ENCODE results near the gene TOMM22.
A peak's percentile ranks its signal among the peaks of the same experiment; 100 is the strongest.
"Not testable (repeated sequence)": the region's sequence is repeated elsewhere in the genome, so short reads cannot be mapped to it uniquely, and the experiment has no call there.

The TOMM22 gene

DNA sequence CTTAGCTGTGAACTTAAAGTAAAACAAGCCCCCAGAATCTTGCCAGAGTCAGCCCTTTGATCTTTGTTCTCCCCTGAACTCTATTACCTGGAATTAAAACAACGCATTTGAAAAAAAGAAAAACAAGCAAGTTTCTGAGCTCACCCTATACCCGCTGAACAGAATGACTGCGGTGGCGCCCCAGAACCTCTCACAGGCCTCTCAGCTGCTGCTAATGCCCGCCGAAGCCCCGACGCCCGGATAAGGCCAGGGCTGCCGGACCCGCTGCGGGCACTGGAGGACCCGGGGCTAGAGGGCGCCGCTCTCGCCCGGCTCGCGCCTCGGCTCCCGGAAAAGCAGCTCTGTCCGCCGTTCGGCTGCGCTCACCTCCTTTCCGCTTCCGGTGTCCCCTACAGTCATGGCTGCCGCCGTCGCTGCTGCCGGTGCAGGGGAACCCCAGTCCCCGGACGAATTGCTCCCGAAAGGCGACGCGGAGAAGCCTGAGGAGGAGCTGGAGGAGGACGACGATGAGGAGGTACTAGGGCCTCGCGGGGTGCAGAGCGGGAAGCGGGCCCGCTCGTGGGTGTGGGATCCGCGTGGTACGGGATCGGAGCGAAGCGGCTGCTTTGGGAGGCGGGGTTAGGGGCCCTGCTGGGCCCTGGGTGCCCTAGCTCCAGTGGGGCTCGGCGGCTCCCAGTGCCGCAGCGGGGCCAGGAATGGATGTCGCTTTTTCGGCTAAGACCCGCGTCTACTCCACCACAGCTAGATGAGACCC is at the start of gene TOMM22:
TOMM22 (plus strand) TSS at position 376 of the 754 bp plus-strand sequence; CDS start at position 398, 22 bp downstream.
- peak; percentile 78 for DNase-seq (ENCODE audit: low read depth)

DNA sequence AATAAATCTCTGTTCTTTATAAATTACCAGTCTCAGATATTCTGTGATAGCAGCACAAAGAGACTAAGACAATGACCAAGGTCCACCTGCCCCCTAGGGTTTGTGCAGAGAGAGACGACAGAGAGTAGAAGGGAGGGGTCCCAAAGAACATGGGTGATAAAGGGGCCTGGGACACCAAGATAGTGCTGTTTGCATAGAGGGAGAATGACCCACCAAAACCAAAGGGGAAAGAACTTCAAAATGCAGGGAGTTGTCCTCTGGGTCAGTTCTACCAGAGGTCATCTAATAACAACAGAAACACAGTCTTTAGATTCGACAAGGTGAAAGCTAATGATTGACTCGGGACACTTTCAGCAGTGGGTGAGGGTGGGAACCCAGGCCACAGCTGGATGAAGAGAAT is 49.2 kb upstream of the TOMM22 start:
- no peak for DNase-seq (ENCODE audit: low read depth)

DNA sequence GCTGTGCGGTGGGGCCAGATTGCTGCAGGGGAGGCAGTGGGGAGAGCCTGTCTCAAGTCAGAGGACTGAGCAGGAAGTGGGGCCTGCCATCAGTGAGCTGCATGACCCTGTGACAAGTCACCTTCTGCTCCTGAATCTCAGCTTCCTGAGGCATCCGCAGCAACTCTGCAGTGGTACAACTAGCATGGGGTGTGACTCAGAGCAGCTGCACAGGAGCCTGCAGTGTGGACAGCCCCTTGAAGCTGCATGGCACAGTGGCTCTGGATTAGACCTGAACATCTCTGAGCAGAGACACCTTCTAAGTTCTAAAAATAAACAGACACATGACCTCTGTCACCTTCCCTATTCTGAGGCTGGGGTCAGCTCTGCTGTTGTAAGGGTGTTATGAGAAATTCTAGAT is 43.5 kb upstream of the TOMM22 start:
- no peak for DNase-seq (ENCODE audit: low read depth)

DNA sequence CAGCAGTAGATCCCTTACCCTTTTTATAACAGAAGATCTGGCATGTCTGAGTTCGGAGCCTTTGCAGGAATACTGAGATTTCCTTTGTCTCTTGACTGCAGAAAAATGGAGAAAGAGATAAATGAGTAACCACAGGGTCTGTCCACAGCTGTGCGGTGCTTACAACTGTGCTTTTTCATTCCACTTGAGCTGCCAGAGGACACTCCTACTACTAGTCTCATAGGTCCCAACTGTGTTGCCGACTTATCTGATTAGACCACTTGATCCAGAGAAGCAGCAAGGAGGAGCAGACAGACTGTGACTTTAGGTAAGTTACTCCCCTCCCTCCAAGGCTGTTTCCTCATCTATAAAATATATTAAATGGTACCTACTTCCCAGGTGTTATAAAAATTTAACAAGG is 43.0 kb upstream of the TOMM22 start:
- DNase-seq (ENCODE audit: low read depth) = no peak

DNA sequence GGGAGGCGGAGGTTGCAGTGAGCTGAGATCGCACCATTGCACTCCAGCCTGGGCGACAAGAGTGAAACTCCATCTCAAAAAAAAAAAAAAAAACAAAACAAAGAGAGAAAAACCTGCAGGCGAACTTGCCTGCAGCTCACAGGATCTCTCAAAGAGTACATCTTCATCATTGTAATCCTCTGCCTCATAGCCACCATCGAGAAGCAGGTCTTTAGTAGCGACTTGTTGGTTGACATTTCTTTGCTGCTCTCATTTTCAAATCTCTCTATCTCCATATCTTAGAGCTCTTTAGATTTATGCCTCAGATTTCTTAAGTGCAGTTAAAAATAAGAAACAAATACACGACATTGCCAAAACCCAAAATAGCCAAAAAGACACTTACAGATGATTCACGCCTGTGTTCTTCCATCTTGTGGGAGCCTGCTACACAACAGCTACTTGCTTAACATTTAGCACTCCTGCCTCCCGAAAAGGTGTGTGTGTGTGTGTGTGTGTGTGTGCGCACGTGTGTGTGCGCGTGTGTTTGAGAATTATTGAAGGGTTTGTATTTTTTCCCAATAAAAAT is 40.2 kb upstream of the TOMM22 start:
- DNase-seq (ENCODE audit: low read depth) = no peak

DNA sequence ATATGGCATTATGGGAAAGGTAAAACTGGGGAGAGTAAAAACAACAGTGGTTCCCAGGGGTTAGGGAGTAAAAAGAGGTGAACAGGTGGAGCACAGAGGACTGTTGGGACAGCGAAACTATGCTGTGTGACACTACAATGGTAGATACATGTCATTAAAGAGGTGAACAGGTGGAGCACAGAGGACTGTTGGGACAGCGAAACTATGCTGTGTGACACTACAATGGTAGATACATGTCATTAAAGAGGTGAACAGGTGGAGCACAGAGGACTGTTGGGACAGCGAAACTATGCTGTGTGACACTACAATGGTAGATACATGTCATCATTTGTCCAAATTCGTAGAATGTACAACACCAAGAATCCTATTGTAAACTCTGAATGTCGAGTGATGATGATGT is 37.5 kb upstream of the TOMM22 start:
- not testable (repeated sequence) for DNase-seq (ENCODE audit: low read depth)

DNA sequence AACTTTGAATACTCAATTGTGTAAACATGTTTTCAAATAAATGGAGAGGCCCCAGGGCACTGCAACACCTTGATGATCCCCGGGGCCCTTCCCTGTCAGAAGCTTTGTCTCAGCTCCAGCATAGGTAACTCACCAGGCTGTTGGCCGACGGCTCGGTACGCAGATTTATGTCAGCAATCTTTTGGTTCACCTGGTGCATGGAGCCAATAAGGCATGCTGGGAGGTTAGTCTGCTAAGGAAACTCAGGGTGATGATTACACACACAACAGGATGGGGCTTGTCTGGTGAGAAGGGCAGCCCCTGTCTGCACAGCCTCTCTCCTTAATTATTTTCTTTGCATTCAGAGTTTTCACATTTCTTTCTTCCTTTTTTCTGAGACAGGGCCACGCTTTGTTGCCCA is 36.3 kb upstream of the TOMM22 start:
- DNase-seq (ENCODE audit: low read depth) = no peak

DNA sequence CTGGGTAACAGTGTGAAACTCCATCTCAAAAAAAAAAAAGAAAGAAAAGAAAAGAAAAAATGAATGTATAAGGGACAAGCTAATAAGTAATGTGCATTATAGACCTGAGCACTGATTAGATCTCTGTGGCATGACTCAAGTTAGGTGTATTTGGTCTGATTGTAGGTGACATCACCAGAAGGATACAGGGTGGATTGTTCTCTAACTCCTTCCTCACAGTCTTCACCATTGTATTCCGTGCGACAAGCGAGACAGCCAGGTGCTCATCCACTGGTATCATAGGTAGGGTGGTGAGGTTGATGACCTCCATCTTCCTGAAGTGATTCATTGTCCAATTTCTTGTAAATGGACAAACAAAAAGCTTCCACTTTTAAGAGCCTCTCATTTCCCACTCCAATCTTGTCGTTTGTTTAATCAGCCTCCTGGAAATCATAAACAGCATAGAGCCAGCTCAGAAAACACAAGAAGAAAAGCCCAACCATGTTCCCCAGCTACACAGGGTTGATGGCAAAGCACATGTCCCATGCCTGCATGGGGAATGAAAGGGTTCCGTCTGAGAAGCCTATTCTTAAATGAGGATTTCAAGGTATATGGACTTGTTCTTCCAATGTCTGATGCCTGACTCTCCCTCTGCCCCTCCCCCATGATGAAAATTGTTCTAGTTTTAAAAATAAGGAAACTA is 31.8 kb upstream of the TOMM22 start:
- DNase-seq (ENCODE audit: low read depth) = no peak

DNA sequence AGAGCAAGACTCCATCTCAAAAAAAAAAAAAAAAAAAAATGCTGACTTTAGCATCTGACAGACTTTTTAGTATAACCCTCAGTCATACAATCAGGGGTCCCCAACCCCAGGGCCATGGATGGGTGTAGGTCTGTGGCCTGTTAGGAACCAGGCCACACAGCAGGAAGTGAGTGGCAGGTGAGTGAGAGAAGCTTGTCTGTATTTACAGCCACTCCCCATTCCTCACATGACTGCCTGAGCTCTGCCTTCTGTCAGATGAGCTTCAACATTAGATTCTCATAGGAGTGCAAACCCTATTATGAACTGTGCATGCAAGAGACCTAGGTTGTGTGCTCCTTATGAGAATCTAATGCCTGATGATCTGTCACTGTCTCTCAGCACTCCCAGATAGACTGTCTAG is 28.9 kb upstream of the TOMM22 start:
- DNase-seq (ENCODE audit: low read depth) = no peak

DNA sequence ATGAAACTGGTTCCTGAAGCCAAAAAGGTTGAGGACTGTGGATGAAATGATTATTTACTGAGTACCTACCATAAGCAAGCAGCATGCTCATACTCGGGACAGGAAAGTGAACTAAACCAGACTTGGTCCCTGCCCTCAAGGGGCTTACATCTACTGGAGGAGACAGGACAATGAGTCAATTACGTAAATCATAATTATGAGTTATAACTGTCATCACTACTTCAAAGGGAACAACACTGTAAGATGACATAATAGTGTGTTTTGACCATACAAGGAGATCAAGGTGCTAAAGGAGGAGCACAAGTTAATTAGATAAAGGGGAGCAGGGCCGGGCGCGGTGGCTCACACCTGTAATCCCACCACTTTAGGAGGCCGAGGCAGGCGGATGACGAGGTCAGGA is 28.0 kb upstream of the TOMM22 start:
- DNase-seq (ENCODE audit: low read depth) = no peak

DNA sequence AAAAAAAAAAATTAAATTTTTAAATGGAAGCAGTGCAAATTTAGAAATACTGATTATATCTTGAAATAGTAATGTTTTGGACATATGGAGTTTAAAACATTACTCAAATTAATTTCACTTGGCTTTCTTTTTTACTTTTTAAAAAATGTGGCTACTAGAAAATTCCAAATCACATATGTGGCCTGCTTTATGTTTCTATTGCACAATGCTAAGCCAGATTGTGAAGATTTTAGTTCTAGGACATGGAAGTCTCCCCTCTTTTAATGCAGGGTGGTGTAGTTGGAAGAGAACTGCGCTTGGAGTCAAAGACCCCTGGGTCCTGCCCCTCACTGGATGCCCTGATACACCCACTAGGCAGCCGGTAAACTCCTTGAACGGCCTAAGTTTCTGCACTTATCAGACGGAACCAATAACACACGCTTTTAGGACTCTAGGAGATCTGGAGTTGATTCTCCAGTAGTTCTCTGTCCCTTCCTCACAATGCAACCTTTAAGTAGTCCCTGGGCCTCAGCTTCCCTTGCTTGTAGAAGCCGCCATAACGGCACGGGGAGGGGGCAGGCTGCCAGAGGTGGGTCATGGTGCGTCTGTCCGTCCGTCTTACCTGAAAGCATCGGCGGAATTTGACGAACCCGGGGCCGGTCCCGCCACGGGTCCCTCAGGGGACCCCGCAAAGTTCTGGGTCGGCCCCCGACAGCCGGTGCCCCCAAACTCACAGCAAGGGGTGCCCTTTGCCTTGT is 26.1 kb upstream of the TOMM22 start:
- DNase-seq (ENCODE audit: low read depth) = no peak

DNA sequence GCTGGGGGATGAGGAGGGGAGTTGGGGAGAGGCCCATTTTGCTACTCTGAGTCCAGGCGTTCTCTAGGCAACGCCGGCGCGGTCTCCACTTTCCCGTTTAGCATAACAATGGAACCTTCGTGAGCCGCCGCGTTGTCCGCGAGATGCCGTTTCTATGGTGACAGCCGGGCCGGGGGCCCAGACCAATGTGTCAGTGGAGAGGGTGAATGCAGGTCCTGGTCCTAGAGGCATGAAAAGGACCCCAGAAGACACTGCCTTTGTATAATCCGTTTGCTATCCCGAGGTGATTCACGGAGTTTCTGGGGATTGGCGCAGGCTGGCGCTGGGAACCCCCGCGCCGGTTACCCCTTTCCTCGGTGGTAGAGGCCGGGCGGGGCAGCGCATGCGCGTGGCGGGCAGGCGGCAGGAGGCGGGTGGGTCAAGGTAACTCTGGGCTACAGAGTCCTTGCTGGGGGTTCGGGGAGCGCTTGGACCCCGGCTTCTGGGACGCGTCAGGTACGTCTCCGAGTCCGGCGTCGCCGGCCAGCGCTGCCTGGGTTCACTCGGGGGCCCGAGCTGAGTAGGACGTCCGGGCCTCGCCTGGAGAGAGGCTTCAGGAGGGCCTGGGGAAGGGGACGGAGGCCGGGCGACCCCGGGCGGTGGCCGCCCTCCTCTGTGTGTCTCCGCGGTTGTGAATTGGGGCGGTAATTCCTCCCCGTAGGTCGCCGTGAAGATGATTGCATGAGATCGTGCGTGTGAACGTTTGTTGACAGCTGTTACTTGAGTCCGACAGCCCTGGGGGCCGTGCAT is 25.3 kb upstream of the TOMM22 start, which contains the start of the genes CBY1 and FAM227A:
CBY1 (plus strand) TSS at position 383 of the 789 bp plus-strand sequence. CDS start 11,417 bp downstream, outside the sequence.
FAM227A (minus strand) TSS at position 137 of the 789 bp plus-strand sequence. CDS start 6,224 bp downstream, outside the sequence.
- peak; percentile 78 for DNase-seq (ENCODE audit: low read depth)

DNA sequence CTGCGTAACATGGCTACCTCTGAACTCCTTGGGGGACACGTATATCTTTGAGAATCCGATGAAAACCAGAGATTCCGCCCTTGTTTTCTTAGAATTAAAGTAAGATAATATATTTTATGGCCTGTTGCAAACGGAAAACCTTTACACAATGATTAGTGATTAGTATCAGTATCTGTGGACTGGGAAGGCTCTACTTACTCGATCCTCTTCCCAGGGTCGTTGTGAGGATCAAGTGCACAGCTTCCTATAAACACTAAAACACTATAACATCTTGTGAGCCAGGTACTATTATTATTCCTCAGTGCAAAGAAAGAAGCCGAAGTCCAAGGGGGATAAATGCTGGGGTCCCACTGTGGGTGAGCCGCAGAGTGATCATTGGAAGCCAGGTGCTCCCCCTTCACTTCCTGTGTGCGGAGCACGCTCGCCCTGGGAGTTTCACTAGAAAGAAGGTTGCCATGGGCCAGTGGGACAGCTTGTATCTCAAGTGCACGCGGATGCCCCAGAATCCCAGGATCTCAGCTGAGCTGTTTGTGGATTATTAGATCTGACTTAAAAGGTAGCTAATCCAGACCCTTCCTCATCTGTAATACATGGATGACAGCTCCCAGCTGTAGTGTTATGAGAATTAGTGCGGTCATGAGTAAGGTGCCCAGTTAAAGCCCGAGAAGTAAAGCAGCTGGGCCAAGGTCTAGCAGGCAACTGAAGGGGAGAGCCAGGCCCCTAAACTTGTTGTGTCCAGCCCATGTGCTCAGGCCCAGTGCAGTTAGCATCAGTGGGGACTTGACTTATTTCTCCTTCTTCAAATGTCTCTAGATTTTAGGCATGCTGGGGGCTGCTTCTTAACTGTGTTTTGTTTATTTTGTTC is 24.5 kb upstream of the TOMM22 start:
- no peak for DNase-seq (ENCODE audit: low read depth)

DNA sequence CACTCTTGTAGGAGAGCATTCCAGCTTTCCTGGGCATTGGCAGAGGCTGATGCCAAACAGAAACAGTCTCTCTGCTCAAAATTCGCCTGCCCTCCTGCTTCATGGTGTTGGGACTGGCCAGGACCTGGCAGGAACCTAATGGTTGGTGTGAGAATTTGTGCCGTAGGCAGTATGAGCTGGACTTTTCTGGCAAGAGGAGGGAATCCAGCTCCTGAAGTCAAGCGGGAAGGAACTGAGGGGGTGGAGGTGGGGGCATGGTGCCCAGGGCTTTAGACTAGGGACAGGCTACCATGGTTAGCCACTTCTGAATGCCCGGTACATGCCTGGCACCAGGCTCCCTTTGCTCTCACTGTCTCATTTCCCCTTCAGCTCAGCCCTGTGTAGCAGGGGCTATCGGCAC is 6.9 kb upstream of the TOMM22 start:
- no peak for DNase-seq (ENCODE audit: low read depth)

DNA sequence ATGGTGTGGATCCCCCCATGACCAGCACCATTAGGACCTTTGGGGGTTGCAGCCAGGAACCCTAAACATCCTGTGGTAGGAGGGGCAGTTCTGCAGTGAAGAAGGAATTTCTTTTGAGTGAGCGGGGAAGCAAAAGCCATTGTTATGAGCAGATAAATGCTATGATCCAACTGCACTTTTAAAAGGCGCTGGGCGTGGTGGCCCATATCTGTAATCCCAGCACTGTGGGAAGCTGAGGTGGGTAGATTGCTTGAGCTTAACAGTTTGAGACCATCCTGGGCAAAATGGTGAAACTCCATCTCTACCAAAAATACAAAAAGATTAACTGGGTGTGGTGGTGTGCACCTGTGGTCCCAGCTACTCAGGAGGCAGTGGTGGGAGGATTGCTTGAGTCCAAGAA is 5.9 kb upstream of the TOMM22 start:
- no peak for DNase-seq (ENCODE audit: low read depth)

DNA sequence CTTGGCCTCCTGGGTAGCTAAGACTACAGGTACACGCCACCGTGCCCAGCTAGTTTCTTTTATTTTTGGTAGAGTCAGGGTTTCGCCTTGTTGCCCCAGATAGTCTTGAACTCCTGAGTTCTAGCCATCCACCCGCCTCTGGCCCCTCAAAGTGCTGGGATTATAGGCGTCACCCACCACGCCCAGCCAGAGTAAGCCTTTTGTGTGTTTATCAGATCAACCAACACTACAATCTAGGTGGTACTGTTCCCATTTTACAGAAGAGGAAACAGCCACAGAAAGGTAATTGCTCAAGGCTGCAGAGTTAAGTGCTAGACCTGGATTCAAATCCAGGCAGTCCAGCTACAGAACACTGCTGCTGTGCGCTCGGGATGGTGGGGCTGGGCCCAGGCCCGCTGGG is 3.1 kb downstream of the TOMM22 start:
- no peak for DNase-seq (ENCODE audit: low read depth)

DNA sequence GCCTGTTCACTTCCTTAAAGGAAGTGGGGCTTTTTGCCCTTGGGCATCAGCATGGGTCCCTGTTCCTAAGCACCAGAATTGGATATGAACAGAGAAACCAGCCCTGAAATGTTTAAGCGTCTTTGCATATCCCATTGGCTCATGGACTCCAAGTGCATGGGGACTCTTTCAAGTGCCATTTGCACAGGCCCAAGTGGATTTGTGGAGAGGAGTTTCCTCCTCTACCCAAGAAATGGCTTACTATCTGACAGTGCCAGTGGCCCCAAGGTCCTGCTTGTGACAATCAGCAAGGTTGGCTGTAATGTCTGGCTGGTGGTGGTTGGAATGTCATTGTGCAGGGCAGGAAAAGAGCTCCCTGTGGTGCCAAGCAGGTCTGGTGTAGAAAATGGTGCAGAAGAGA is 4.0 kb downstream of the TOMM22 start:
- DNase-seq (ENCODE audit: low read depth) = no peak

DNA sequence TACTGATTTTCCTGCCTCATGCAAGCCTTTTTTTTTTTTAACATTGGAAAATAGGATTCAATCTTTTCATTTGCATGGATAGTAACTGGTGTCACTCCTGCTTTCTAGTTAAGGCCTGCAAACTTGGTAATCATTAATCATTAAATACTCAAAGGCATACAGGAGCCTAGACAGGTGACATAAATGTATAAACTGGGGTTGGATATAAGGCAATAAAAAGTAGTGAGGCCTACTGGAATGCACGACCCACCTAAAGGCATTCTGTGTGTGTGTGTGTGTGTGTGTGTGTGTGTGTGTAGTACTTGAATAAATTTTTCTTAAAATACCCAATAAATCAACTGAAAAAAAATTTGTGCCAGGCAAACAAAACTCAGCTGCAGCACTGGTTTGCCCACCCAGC is 7.9 kb downstream of the TOMM22 start:
- no peak for DNase-seq (ENCODE audit: low read depth)

DNA sequence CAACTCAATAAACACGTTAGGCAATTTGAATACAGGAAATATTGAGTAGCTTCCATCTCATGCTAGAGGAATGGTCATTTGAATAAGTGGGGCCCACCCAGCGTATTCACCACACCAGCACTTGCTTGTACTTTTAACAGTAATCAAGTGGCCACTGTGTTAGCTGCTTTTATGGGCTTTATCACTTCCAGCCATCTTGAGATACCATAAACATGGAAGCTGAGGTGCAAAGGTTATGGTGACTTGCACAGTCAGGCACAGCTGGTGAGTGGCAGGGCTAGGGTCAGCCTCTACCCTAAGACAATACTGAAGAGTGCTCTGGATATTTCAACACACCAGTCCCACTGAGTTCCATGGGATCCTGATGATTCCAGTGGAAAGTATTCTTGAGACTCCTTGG is 12.3 kb downstream of the TOMM22 start:
- DNase-seq (ENCODE audit: low read depth) = no peak

DNA sequence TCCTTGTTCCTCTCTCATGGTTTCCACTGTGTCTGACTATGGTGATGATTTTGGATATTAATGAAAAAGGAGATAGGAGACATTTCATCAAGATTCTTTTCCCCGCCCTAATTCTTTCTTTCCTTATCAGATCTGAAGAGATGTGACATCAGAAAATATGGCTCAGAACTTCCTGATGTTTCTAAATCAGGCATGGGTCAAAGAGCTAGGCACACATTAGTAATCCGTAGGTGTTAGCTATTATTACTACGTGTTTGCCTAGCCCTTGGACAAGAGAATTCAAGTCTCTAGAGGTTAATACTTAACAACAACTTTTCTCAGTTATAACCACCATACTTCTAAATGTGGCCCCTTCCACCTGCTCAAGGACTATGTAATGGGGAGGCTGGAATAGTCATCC is 13.2 kb downstream of the TOMM22 start:
- DNase-seq (ENCODE audit: low read depth) = no peak
